ENCODE measurements around the gene CYGB.

DNA sequence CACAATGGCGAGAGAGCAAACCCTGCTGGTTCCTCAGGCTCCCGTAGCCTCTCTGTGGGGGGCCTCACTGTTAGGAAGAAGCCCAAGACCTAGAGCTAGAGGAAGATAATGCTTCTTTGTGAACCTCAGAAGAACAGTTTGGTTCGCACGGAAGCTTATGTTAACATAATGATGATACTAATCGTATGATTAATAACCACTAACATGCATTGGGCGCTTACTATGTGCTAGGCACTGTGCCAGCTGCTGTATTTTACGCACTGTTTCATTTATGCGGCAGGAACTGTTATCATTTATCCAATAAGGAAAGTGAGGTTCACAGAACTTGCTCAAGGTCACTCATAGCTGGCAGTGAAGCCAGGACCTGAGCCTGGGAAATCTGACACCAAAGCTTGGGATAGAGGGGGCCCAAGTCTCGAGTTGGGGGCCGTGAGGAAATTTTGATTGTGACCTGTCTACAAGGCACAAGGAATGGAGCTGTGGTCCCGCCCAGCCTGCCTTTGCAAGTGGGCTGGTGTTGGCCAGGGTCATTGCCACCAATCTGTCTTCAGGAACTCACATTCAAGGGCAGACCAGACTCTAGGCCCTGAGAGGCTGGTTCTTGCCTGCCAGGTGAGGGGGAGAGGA lies 9.2 kb upstream of the CYGB start:
- TF ChIP-seq, protein P1, sequence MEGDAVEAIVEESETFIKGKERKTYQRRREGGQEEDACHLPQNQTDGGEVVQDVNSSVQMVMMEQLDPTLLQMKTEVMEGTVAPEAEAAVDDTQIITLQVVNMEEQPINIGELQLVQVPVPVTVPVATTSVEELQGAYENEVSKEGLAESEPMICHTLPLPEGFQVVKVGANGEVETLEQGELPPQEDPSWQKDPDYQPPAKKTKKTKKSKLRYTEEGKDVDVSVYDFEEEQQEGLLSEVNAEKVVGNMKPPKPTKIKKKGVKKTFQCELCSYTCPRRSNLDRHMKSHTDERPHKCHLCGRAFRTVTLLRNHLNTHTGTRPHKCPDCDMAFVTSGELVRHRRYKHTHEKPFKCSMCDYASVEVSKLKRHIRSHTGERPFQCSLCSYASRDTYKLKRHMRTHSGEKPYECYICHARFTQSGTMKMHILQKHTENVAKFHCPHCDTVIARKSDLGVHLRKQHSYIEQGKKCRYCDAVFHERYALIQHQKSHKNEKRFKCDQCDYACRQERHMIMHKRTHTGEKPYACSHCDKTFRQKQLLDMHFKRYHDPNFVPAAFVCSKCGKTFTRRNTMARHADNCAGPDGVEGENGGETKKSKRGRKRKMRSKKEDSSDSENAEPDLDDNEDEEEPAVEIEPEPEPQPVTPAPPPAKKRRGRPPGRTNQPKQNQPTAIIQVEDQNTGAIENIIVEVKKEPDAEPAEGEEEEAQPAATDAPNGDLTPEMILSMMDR (IDR thresholded peaks at IDR 0.05; ENCODE audit: insufficient read depth, low read length, poor library complexity, severe bottlenecking): no peak
- TF ChIP-seq EZH2phosphoT487 (conservative IDR thresholded peaks at IDR 0.05; ENCODE audit: low read length): no peak
